ENCODE results near the gene FBXO7. TPM values are rescaled to one million over a fixed set of nuclear protein-coding genes. Genes with fewer than 3 reads are reported as not detected.

Gene FBXO7
- total and polyA plus RNA-seq, 2 experiments from 2014 or later = 38.6 to 68.5 TPM

- Histone ChIP-seq H3K4me2 (no peak overlapping the region), H3F3A (replicated peaks; ENCODE audit: low read depth) (no peaks in the 10 kb centered on the region), H3K27me3 (ENCODE audit: insufficient read depth) (peaks cover 63% of the 10 kb centered on the region), H3K9me2 (ENCODE audit: insufficient read depth) (no peaks in the 10 kb centered on the region; the same call in 1 of the 2 replicates), H3K4me1 (ENCODE audit: insufficient read depth) (no peaks in the 10 kb centered on the region), H3K27ac (ENCODE audit: low read depth) (no peak overlapping the region), H3K36me3 (ENCODE audit: insufficient read depth) (no peaks in the 10 kb centered on the region), H4K20me1 (replicated peaks; ENCODE audit: insufficient read depth) (no peaks in the 10 kb centered on the region), H2AFZ (no peak overlapping the region), H3K4me3 (no peak overlapping the region), H3K79me2 (replicated peaks; ENCODE audit: insufficient read depth) (no peaks in the 10 kb centered on the region)
- ATAC-seq = no peak
- H3K9me3 Mint-ChIP-seq = peaks cover 2% of the 10 kb centered on the region; the same call in 1 of the 3 replicates
- H3K4me3 Mint-ChIP-seq = no peak overlapping the region
- no peaks in the 10 kb centered on the region for H3K36me3 Mint-ChIP-seq (ENCODE audit: low read depth)
- H3K27ac Mint-ChIP-seq = no peak overlapping the region
- DNase-seq (ENCODE audit: low spot score) = no peak
- H3K4me1 Mint-ChIP-seq = no peaks in the 10 kb centered on the region; the same call in 2 of the 3 replicates
- H3K27me3 Mint-ChIP-seq (ENCODE audit: insufficient read depth, low read depth, poor library complexity) = peaks cover 6% of the 10 kb centered on the region
- TF ChIP-seq EZH2 (IDR thresholded peaks at IDR 0.05; ENCODE audit: low read depth, unreplicated experiment) (no peak), STAT1 (IDR thresholded peaks at IDR 0.05; ENCODE audit: unreplicated experiment) (no peak), JUNB (IDR thresholded peaks at IDR 0.05; ENCODE audit: unreplicated experiment) (no peak), POLR2AphosphoS5 (IDR thresholded peaks at IDR 0.05; ENCODE audit: low read depth) (no peak), CREB1 (CRISPR knock-in tag; IDR thresholded peaks at IDR 0.05; ENCODE audit: low read depth) (no peak), EZH2phosphoT487 (IDR thresholded peaks at IDR 0.05; ENCODE audit: unreplicated experiment) (no peak), ZNF114 (CRISPR knock-in tag; IDR thresholded peaks at IDR 0.05) (no peak), CTCF (conservative IDR thresholded peaks at IDR 0.05; ENCODE audit: low read depth in 2 of 2) (no peak), REST (IDR thresholded peaks at IDR 0.05; ENCODE audit: unreplicated experiment) (no peak), NANOG (IDR thresholded peaks at IDR 0.05; ENCODE audit: borderline replicate concordance) (no peak), ETS1 (IDR thresholded peaks at IDR 0.05) (no peak), ZNF331 (CRISPR knock-in tag; IDR thresholded peaks at IDR 0.05; ENCODE audit: low read depth) (no peak), ZNF462 (CRISPR knock-in tag; IDR thresholded peaks at IDR 0.05) (no peak)
These were observed 12.2 kb upstream of the FBXO7 start for GRCh38 chr22:32462452-32462851.
